ENCODE measurements around the gene CLCN3.

DNA sequence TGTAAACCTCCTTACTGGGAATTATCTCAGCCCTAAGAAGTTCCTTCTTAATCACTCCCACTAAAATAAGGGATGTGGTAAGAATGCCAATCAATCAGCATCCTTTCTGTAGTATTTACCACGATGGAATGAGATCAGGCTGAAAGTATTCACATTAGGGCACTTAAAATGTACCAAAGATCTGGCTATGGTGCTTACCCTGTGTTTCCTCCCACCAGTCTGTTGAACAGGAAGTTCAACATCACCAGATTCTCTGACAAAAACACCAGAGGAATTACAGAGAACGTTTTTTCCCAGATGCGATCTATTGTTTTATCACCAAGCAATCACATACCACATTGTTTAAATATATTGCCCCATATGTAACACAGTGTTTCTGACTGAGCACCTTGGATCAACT lies 2.1 kb upstream of the CLCN3 start:
- TF ChIP-seq, protein P1, sequence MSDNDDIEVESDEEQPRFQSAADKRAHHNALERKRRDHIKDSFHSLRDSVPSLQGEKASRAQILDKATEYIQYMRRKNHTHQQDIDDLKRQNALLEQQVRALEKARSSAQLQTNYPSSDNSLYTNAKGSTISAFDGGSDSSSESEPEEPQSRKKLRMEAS (IDR thresholded peaks at IDR 0.05; ENCODE audit: low read depth, low read length) = no peak
- TF ChIP-seq, protein P2, sequence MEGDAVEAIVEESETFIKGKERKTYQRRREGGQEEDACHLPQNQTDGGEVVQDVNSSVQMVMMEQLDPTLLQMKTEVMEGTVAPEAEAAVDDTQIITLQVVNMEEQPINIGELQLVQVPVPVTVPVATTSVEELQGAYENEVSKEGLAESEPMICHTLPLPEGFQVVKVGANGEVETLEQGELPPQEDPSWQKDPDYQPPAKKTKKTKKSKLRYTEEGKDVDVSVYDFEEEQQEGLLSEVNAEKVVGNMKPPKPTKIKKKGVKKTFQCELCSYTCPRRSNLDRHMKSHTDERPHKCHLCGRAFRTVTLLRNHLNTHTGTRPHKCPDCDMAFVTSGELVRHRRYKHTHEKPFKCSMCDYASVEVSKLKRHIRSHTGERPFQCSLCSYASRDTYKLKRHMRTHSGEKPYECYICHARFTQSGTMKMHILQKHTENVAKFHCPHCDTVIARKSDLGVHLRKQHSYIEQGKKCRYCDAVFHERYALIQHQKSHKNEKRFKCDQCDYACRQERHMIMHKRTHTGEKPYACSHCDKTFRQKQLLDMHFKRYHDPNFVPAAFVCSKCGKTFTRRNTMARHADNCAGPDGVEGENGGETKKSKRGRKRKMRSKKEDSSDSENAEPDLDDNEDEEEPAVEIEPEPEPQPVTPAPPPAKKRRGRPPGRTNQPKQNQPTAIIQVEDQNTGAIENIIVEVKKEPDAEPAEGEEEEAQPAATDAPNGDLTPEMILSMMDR (IDR thresholded peaks at IDR 0.05; ENCODE audit: low read depth, low read length) = no peak
- TF ChIP-seq POLR2A (IDR thresholded peaks at IDR 0.05; ENCODE audit: extremely low read depth, insufficient read length) (no peak), MYC (IDR thresholded peaks at IDR 0.05; ENCODE audit: low read depth, low read length) (no peak)

Measured in NB4 (cell line).